SK-N-SH treated with all-trans-retinoic acid at 6 μM for 48 hours (cell line): ENCODE results near the gene CNOT6L.

Experiments used
- ATAC-seq: fragments of 200-7000 bp; cut with Tn5 transposase; 3 replicates; pipeline ENCODE4 v1.9.1; 2020; ENCODE audit warnings: mild to moderate bottlenecking, moderate library complexity
- ARNTL ChIP-seq: fragments of 450-650 bp; formaldehyde crosslinking; IDR thresholded peaks from 2 replicates; pipeline ENCODE4 v1.5.0; 2020; ENCODE audit warnings: low read depth, mild to moderate bottlenecking, moderate library complexity, borderline replicate concordance
- BACH2 ChIP-seq: fragments of 250-450 bp; sonication (Bioruptor Pico); IDR thresholded peaks from 2 replicates; pipeline ENCODE4 v1.9.0; 2021; ENCODE audit warnings: mild to moderate bottlenecking, borderline replicate concordance
- CREB5 ChIP-seq: fragments of 250-450 bp; sonication (Bioruptor Pico); IDR thresholded peaks from 2 replicates; pipeline ENCODE4 v1.5.1; 2020; ENCODE audit warnings: low read depth, mild to moderate bottlenecking, moderate library complexity
- CSDC2 ChIP-seq: fragments of 250-450 bp; sonication (Bioruptor Pico); IDR thresholded peaks from 2 replicates; pipeline ENCODE4 v1.5.0; 2020; ENCODE audit warnings: mild to moderate bottlenecking, moderate library complexity
- CSRNP3 ChIP-seq: fragments of 250-450 bp; sonication (Bioruptor Pico); IDR thresholded peaks from 2 replicates; pipeline ENCODE4 v1.5.1; 2021; ENCODE audit warnings: mild to moderate bottlenecking, moderate library complexity
- ESRRG ChIP-seq: fragments of 250-450 bp; sonication (Bioruptor Pico); IDR thresholded peaks from 2 replicates; pipeline ENCODE4 v1.6.1; 2021; ENCODE audit warnings: mild to moderate bottlenecking
- GLIS3 ChIP-seq: fragments of 250-450 bp; sonication (Bioruptor Pico); IDR thresholded peaks from 2 replicates; pipeline ENCODE4 v1.5.0; 2020; ENCODE audit warnings: mild to moderate bottlenecking, moderate library complexity
- ISL1 ChIP-seq: fragments of 250-450 bp; sonication (Bioruptor Pico); IDR thresholded peaks from 2 replicates; pipeline ENCODE4 v2.1.2; 2022; ENCODE audit warnings: mild to moderate bottlenecking, moderate library complexity
- OSR1 ChIP-seq: fragments of 250-450 bp; sonication (Bioruptor Pico); IDR thresholded peaks from 2 replicates; pipeline ENCODE4 v1.8.0; 2022; ENCODE audit warnings: moderate library complexity, mild to moderate bottlenecking, inconsistent platforms
- PATZ1 ChIP-seq: fragments of 250-450 bp; sonication (Bioruptor Pico); IDR thresholded peaks from 2 replicates; pipeline ENCODE4 v1.8.0; 2020; ENCODE audit warnings: mild to moderate bottlenecking, moderate library complexity, borderline replicate concordance
- POU6F1 ChIP-seq: fragments of 250-450 bp; sonication (Bioruptor Pico); IDR thresholded peaks from 2 replicates; pipeline ENCODE4 v1.8.0; 2021; ENCODE audit warnings: low read depth, mild to moderate bottlenecking, moderate library complexity, borderline replicate concordance
- PPARA ChIP-seq: fragments of 250-450 bp; sonication (Bioruptor Pico); IDR thresholded peaks from 2 replicates; pipeline ENCODE4 v1.5.0; 2020; ENCODE audit warnings: mild to moderate bottlenecking, borderline replicate concordance
- RARB ChIP-seq: fragments of 250-450 bp; sonication (Bioruptor Pico); IDR thresholded peaks from 2 replicates; pipeline ENCODE4 v1.8.0; 2021; ENCODE audit warnings: mild to moderate bottlenecking, moderate library complexity
- SNAI2 ChIP-seq: fragments of 250-450 bp; sonication (Bioruptor Pico); IDR thresholded peaks from 2 replicates; pipeline ENCODE4 v1.5.0; 2020; ENCODE audit warnings: mild to moderate bottlenecking, moderate library complexity
- TCF4 ChIP-seq: fragments of 250-450 bp; sonication (Bioruptor Pico); IDR thresholded peaks from 2 replicates; pipeline ENCODE4 v1.8.0; 2021; ENCODE audit warnings: mild to moderate bottlenecking, moderate library complexity, borderline replicate concordance
- TOX ChIP-seq: fragments of 250-450 bp; sonication (Bioruptor Pico); IDR thresholded peaks from 2 replicates; pipeline ENCODE4 v1.8.0; 2021; ENCODE audit warnings: mild to moderate bottlenecking, moderate library complexity, borderline replicate concordance
- TSHZ2 ChIP-seq: fragments of 250-450 bp; sonication (Bioruptor Pico); IDR thresholded peaks from 2 replicates; pipeline ENCODE4 v1.5.0; 2020; ENCODE audit warnings: mild to moderate bottlenecking, moderate library complexity
- ZC3H10 ChIP-seq: fragments of 250-450 bp; sonication (Bioruptor Pico); IDR thresholded peaks from 2 replicates; pipeline ENCODE4 v1.5.1; 2021; ENCODE audit warnings: mild to moderate bottlenecking, moderate library complexity
- ZFP3 ChIP-seq: fragments of 250-450 bp; sonication (Bioruptor Pico); IDR thresholded peaks from 2 replicates; pipeline ENCODE4 v1.5.0; 2020; ENCODE audit warnings: mild to moderate bottlenecking, moderate library complexity
- ZNF565 ChIP-seq: fragments of 450-650 bp; formaldehyde crosslinking; conservative IDR thresholded peaks from 2 replicates; pipeline ENCODE4 v1.5.0; 2020; ENCODE audit warnings: low read depth, mild to moderate bottlenecking, moderate library complexity
- ZNF70 ChIP-seq: fragments of 450-650 bp; formaldehyde crosslinking; IDR thresholded peaks from 2 replicates; pipeline ENCODE4 v1.5.0; 2020; ENCODE audit warnings: mild to moderate bottlenecking, moderate library complexity

CNOT6L gene

GRCh38 chr4:77797239-77797638 lies 21.9 kb downstream of the CNOT6L start:
- ATAC-seq: no peak
- TF ChIP-seq RARB: no peak
- no peak for TF ChIP-seq TOX
- TF ChIP-seq SNAI2 (CRISPR knock-in tag): no peak
- no peak for TF ChIP-seq POU6F1 (CRISPR knock-in tag)
- TF ChIP-seq PPARA: no peak
- TF ChIP-seq OSR1 (CRISPR knock-in tag): no peak
- no peak for TF ChIP-seq CSDC2 (CRISPR knock-in tag)
- no peak for TF ChIP-seq PATZ1 (CRISPR knock-in tag)
- TF ChIP-seq TSHZ2 (CRISPR knock-in tag): no peak
- TF ChIP-seq ESRRG (CRISPR knock-in tag): no peak
- TF ChIP-seq ZNF70 (CRISPR knock-in tag): no peak
- TF ChIP-seq ISL1: no peak
- no peak for TF ChIP-seq ZFP3
- no peak for TF ChIP-seq CREB5 (CRISPR knock-in tag)
- TF ChIP-seq ARNTL (CRISPR knock-in tag): no peak
- TF ChIP-seq CSRNP3 (CRISPR knock-in tag): no peak
- TF ChIP-seq ZC3H10 (CRISPR knock-in tag): no peak
- no peak for TF ChIP-seq ZNF565 (CRISPR knock-in tag)
- no peak for TF ChIP-seq GLIS3 (CRISPR knock-in tag)
- TF ChIP-seq BACH2 (CRISPR knock-in tag): no peak

- ATAC-seq: no peak
- TF ChIP-seq CSDC2 (CRISPR knock-in tag) (no peak), BACH2 (CRISPR knock-in tag) (no peak), PPARA (no peak), ISL1 (no peak), ESRRG (CRISPR knock-in tag) (no peak), ZC3H10 (CRISPR knock-in tag) (no peak), TCF4 (no peak), POU6F1 (CRISPR knock-in tag) (no peak), GLIS3 (CRISPR knock-in tag) (no peak), CSRNP3 (CRISPR knock-in tag) (no peak), RARB (no peak), ARNTL (CRISPR knock-in tag) (no peak), ZNF565 (CRISPR knock-in tag) (no peak), TOX (no peak)
- TF ChIP-seq, all 23 proteins: peak for 0
Observed at GRCh38 chr4:77795326-77795725, 23.8 kb downstream of the CNOT6L start.
